ENCODE results near the gene SIRT2. TPM values are rescaled to one million over a fixed set of nuclear protein-coding genes. Genes with fewer than 3 reads are reported as not detected.

SIRT2 gene
- total and polyA plus RNA-seq, 2 of the 13 experiments (the other 11 are each of a cell fraction or from before 2014, with no cell fraction given): 22.3 to 26.1 TPM

- peak; percentile 22; the same call in 1 of the 2 replicates for TF ChIP-seq ARID4A (CRISPR knock-in tag; IDR thresholded peaks at IDR 0.05; ENCODE audit: borderline replicate concordance)
- 0 out of 2 replicates have a peak, but pooled peaks have one; percentile 5 for TF ChIP-seq CEBPB (IDR thresholded peaks at IDR 0.05; ENCODE audit: borderline replicate concordance, low read depth, low read length)
- 0 out of 2 replicates have a peak, but pooled peaks have one; percentile 7 for TF ChIP-seq ZSCAN9 (CRISPR knock-in tag; IDR thresholded peaks at IDR 0.05; ENCODE audit: borderline replicate concordance)
- TF ChIP-seq ZNF251 (CRISPR knock-in tag; IDR thresholded peaks at IDR 0.05): no peak
- TF ChIP-seq SP4 (CRISPR knock-in tag; IDR thresholded peaks at IDR 0.05): 0 out of 2 replicates have a peak, but pooled peaks have one; percentile 10
- peak; percentile 70 for TF ChIP-seq SAP130 (CRISPR knock-in tag; IDR thresholded peaks at IDR 0.05; ENCODE audit: low read depth)
- no peak for TF ChIP-seq KMT2A (CRISPR knock-in tag; IDR thresholded peaks at IDR 0.05)
- no peak; the same call in 1 of the 2 replicates for TF ChIP-seq GMEB1 (CRISPR knock-in tag; IDR thresholded peaks at IDR 0.05; ENCODE audit: borderline replicate concordance)
- TF ChIP-seq SP1 (IDR thresholded peaks at IDR 0.05): no peak
- TF ChIP-seq SP1 (CRISPR knock-in tag; IDR thresholded peaks at IDR 0.05): no peak; the same call in 1 of the 2 replicates
- no peak for TF ChIP-seq ZNF703 (CRISPR knock-in tag; IDR thresholded peaks at IDR 0.05; ENCODE audit: borderline replicate concordance)
- no peak for TF ChIP-seq HNRNPH1 (optimal IDR thresholded peaks at IDR 0.05; ENCODE audit: low read depth, low read length)
- TF ChIP-seq, protein P1, sequence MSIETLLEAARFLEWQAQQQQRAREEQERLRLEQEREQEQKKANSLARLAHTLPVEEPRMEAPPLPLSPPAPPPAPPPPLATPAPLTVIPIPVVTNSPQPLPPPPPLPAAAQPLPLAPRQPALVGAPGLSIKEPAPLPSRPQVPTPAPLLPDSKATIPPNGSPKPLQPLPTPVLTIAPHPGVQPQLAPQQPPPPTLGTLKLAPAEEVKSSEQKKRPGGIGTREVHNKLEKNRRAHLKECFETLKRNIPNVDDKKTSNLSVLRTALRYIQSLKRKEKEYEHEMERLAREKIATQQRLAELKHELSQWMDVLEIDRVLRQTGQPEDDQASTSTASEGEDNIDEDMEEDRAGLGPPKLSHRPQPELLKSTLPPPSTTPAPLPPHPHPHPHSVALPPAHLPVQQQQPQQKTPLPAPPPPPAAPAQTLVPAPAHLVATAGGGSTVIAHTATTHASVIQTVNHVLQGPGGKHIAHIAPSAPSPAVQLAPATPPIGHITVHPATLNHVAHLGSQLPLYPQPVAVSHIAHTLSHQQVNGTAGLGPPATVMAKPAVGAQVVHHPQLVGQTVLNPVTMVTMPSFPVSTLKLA (IDR thresholded peaks at IDR 0.05): peak; percentile 17; the same call in 1 of the 2 replicates
- TF ChIP-seq ZNF407 (CRISPR knock-in tag; IDR thresholded peaks at IDR 0.05; ENCODE audit: not compliant biosample characterization): no peak
These were observed 48.9 kb downstream of the SIRT2 start (continued) for GRCh38 chr19:38850436-38850975.

All from HepG2 (cell line).